Right atrium auricular region (tissue), 2 donors: ENCODE results near the gene POU1F1. TPM values are rescaled to one million over a fixed set of nuclear protein-coding genes. Genes with fewer than 3 reads are reported as not detected.
A peak's percentile ranks its signal among the peaks of the same experiment; 100 is the strongest.

Experiments
- DNase-seq: peaks from one replicate; pipeline ENCODE4 v3.0.0-alpha.2; 2019; ENCODE audit warnings: low spot score
- H3K27ac ChIP-seq, 2 donors: fragments of 200-600 bp; sonication (generic); 1 replicate in 1 of 2; 2 replicates in 1 of 2; pipeline ENCODE4 v1.5.1; 2016 to 2019
- H3K27me3 ChIP-seq, 2 donors: fragments of 200-600 bp; sonication (generic); one replicate each; pipeline versions ENCODE4 v1.5.1 to v1.6.0; 2017 to 2019
- H3K36me3 ChIP-seq: fragments of 200-600 bp; sonication (generic); one replicate; pipeline ENCODE4 v1.5.1; 2016
- H3K4me1 ChIP-seq, 2 donors: fragments of 200-600 bp; sonication (generic); one replicate each; pipeline versions ENCODE4 v1.5.1 to v1.6.0; 2017 to 2019
- H3K4me3 ChIP-seq, 2 donors: fragments of 200-600 bp; sonication (generic); 1 replicate in 1 of 2; 2 replicates in 1 of 2; pipeline ENCODE4 v1.5.1; 2017 to 2019; ENCODE audit warnings: mild to moderate bottlenecking in 1 of 2, moderate library complexity in 1 of 2
- H3K9me3 ChIP-seq, 2 donors: fragments of 200-600 bp; sonication (generic); one replicate each; pipeline ENCODE4 v1.5.1; 2019
- total RNA-seq, 2 donors: library from RNA; depleted of rRNA; stranded (reverse); fragments of >200 nt; gene quantifications; one replicate each; pipeline ENCODE4 v1.1.0, GENCODE V29; 2016
- TF ChIP-seq, protein P1 (sequence below), 2 donors: fragments of 200-600 bp; sonication (generic); IDR thresholded peaks; one replicate each; pipeline ENCODE4 v1.5.1; 2019; ENCODE audit warnings: antibody characterized with exemption in 2 of 2

POU1F1 gene
- total RNA-seq, 2 donors from 2014 or later: not detected

DNA sequence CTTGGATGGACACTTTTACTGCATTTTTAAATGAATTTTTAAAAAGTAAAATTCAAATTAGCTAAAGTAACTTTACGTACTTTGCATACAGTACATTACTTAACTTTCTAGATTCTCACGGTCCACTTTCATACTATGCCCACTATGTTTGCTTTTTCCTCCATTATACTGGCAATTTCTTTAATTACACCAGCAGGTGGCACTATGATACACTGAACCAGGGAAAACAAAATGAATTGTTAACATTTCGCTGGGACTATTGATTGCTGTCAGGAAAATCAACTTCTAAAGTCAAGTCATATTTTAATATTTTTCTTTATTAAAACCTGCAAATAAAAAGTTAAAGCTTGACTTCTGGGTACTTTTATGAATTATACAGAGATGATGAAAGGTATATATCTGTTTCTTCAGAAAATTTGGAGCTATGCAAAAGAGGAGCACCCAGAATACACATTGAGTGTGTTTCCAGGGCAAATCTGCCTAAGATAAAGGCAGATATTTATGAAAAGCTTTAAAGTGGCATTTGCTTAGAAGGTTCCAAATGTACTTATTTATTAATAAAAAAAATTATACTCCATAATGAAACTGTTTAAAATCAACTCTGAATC, 21.8 kb upstream of the POU1F1 start:
- no peaks in the 10 kb centered on the region for H3K9me3 ChIP-seq
- TF ChIP-seq, protein P1, sequence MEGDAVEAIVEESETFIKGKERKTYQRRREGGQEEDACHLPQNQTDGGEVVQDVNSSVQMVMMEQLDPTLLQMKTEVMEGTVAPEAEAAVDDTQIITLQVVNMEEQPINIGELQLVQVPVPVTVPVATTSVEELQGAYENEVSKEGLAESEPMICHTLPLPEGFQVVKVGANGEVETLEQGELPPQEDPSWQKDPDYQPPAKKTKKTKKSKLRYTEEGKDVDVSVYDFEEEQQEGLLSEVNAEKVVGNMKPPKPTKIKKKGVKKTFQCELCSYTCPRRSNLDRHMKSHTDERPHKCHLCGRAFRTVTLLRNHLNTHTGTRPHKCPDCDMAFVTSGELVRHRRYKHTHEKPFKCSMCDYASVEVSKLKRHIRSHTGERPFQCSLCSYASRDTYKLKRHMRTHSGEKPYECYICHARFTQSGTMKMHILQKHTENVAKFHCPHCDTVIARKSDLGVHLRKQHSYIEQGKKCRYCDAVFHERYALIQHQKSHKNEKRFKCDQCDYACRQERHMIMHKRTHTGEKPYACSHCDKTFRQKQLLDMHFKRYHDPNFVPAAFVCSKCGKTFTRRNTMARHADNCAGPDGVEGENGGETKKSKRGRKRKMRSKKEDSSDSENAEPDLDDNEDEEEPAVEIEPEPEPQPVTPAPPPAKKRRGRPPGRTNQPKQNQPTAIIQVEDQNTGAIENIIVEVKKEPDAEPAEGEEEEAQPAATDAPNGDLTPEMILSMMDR (IDR thresholded peaks at IDR 0.05): peak; percentile 35 to 75
- no peaks in the 10 kb centered on the region for H3K36me3 ChIP-seq
- H3K4me3 ChIP-seq: no peak overlapping the region
- DNase-seq: no peak
- H3K27ac ChIP-seq: no peak overlapping the region
- H3K4me1 ChIP-seq: no peaks in the 10 kb centered on the region
- no peaks in the 10 kb centered on the region for H3K27me3 ChIP-seq

GRCh38 chr3:87288446-87288845, 12.1 kb upstream of the POU1F1 start:
- Histone ChIP-seq H3K36me3 (no peaks in the 10 kb centered on the region), H3K27ac (no peak overlapping the region), H3K4me3 (no peak overlapping the region), H3K9me3 (no peaks in the 10 kb centered on the region), H3K4me1 (no peaks in the 10 kb centered on the region), H3K27me3 (no peaks in the 10 kb centered on the region)
- TF ChIP-seq, protein P1 (IDR thresholded peaks at IDR 0.05): no peak
- no peak for DNase-seq

GRCh38 chr3:87287011-87287410, 10.6 kb upstream of the POU1F1 start:
- H3K27ac ChIP-seq: no peak overlapping the region
- no peaks in the 10 kb centered on the region for H3K4me1 ChIP-seq
- H3K27me3 ChIP-seq: no peaks in the 10 kb centered on the region
- DNase-seq: no peak
- no peaks in the 10 kb centered on the region for H3K36me3 ChIP-seq
- H3K4me3 ChIP-seq: no peak overlapping the region
- TF ChIP-seq, protein P1 (IDR thresholded peaks at IDR 0.05): no peak
- H3K9me3 ChIP-seq: no peaks in the 10 kb centered on the region

- TF ChIP-seq, protein P1 (IDR thresholded peaks at IDR 0.05): no peak
- Histone ChIP-seq H3K4me3 (no peak overlapping the region), H3K27ac (no peak overlapping the region), H3K27me3 (no peaks in the 10 kb centered on the region), H3K36me3 (no peaks in the 10 kb centered on the region), H3K4me1 (no peaks in the 10 kb centered on the region), H3K9me3 (no peaks in the 10 kb centered on the region)
- DNase-seq: no peak
Measured at GRCh38 chr3:87272718-87273341, 3.6 kb downstream of the POU1F1 start.

GRCh38 chr3:87270908-87271700, 5.3 kb downstream of the POU1F1 start:
- Histone ChIP-seq H3K4me1 (no peaks in the 10 kb centered on the region), H3K4me3 (no peak overlapping the region), H3K27ac (no peak overlapping the region), H3K9me3 (no peaks in the 10 kb centered on the region), H3K36me3 (no peaks in the 10 kb centered on the region), H3K27me3 (no peaks in the 10 kb centered on the region)
- TF ChIP-seq, protein P1 (IDR thresholded peaks at IDR 0.05): no peak
- DNase-seq: no peak
